HepG2 (cell line): ENCODE measurements around the gene CYSRT1. TPM values are rescaled to one million over a fixed set of nuclear protein-coding genes. Genes with fewer than 3 reads are reported as not detected.

Source experiments
- ATF3 ChIP-seq: sonication (generic); formaldehyde crosslinking; IDR thresholded peaks from 2 replicates; pipeline ENCODE4 v1.4.0; 2020; ENCODE audit warnings: missing genetic modification reagents
- E2F1 ChIP-seq: sonication (generic); formaldehyde crosslinking; IDR thresholded peaks from 2 replicates; pipeline ENCODE4 v1.5.0; 2020; ENCODE audit warnings: missing genetic modification reagents
- JUND ChIP-seq: sonication (generic); formaldehyde crosslinking; IDR thresholded peaks from 2 replicates; pipeline ENCODE4 v1.8.0; 2022; ENCODE audit warnings: mild to moderate bottlenecking, missing genetic modification reagents
- KMT2A ChIP-seq: sonication (generic); formaldehyde crosslinking; IDR thresholded peaks from 2 replicates; pipeline ENCODE4 v1.4.0; 2020; ENCODE audit warnings: missing genetic modification reagents
- LRRFIP1 ChIP-seq: sonication (generic); formaldehyde crosslinking; conservative IDR thresholded peaks from 2 replicates; pipeline ENCODE4 v1.4.0; 2020; ENCODE audit warnings: missing genetic modification reagents
- MEIS2 ChIP-seq: sonication (generic); formaldehyde crosslinking; IDR thresholded peaks from 2 replicates; pipeline ENCODE4 v1.9.0; 2021; ENCODE audit warnings: mild to moderate bottlenecking, missing genetic modification reagents
- MLX ChIP-seq: IDR thresholded peaks from 2 replicates; pipeline ENCODE4 v1.6.1; 2016
- POLR2AphosphoS2 ChIP-seq: IDR thresholded peaks from 2 replicates; pipeline ENCODE4 v1.6.1; 2011; ENCODE audit warnings: low read depth, low read length, improper control_type of control experiment
- PRDM10 ChIP-seq: sonication (generic); formaldehyde crosslinking; IDR thresholded peaks from 2 replicates; pipeline ENCODE4 v1.4.0; 2020; ENCODE audit warnings: low read depth, missing genetic modification reagents
- REXO4 ChIP-seq: sonication (generic); formaldehyde crosslinking; IDR thresholded peaks from 2 replicates; pipeline ENCODE4 v1.8.0; 2022; ENCODE audit warnings: missing genetic modification reagents, mild to moderate bottlenecking, borderline replicate concordance
- SP5 ChIP-seq: IDR thresholded peaks from 2 replicates; pipeline ENCODE4 v1.6.1; 2016; ENCODE audit warnings: low read depth, borderline replicate concordance
- UBTF ChIP-seq: sonication (generic); formaldehyde crosslinking; IDR thresholded peaks from 2 replicates; pipeline ENCODE4 v1.4.0; 2020; ENCODE audit warnings: mild to moderate bottlenecking, missing genetic modification reagents
- ZBTB7B ChIP-seq: sonication (generic); formaldehyde crosslinking; IDR thresholded peaks from 2 replicates; pipeline ENCODE4 v1.4.0; 2020; ENCODE audit warnings: missing genetic modification reagents
- ZNF329 ChIP-seq: sonication (generic); formaldehyde crosslinking; IDR thresholded peaks from 2 replicates; pipeline ENCODE4 v1.9.0; 2021; ENCODE audit warnings: low read depth, mild to moderate bottlenecking, missing genetic modification reagents
- ZNF337 ChIP-seq: sonication (generic); formaldehyde crosslinking; IDR thresholded peaks from 2 replicates; pipeline ENCODE4 v1.5.1; 2020; ENCODE audit warnings: missing genetic modification reagents, low read depth, mild to moderate bottlenecking, borderline replicate concordance
- ZNF552 ChIP-seq: sonication (generic); formaldehyde crosslinking; IDR thresholded peaks from 2 replicates; pipeline ENCODE4 v1.9.0; 2022; ENCODE audit warnings: missing genetic modification reagents, mild to moderate bottlenecking, borderline replicate concordance
- ZNF749 ChIP-seq: sonication (generic); formaldehyde crosslinking; IDR thresholded peaks from 2 replicates; pipeline ENCODE4 v1.8.0; 2022; ENCODE audit warnings: mild to moderate bottlenecking, missing genetic modification reagents, moderate library complexity, borderline replicate concordance
- ZSCAN9 ChIP-seq: IDR thresholded peaks from 2 replicates; pipeline ENCODE4 v1.6.1; 2016; ENCODE audit warnings: borderline replicate concordance
- polyA plus RNA-seq, 8 experiments: library from polyadenylated mRNA; depleted of rRNA in 3 of 8; stranded (reverse) in 7 of 8; unstranded in 1 of 8; fragments of >200 nt; fragmentation: Illumina TruSeq in 4 of 8; extraction: Trizol in 4 of 8; gene quantifications; 2 replicates each; pipeline versions ENCODE4 v1.2.1 to v1.2.3, GENCODE V29; 2011 to 2016; ENCODE audit warnings: low read depth in 4 of 8, missing spikeins in 1 of 8, mixed read lengths in 1 of 8; ENCODE audit not compliant: insufficient read depth in 1 of 8
- total RNA-seq, 5 experiments: library from RNA; depleted of rRNA; stranded (reverse); fragments of >200 nt; fragmentation: Illumina TruSeq; extraction: Trizol; gene quantifications; 2 replicates each; pipeline ENCODE4 v1.2.3, GENCODE V29; 2016; ENCODE audit warnings: low read depth in 1 of 5

Gene CYSRT1
- total and polyA plus RNA-seq, 2 of the 13 experiments (the other 11 are each of a cell fraction or from before 2014, with no cell fraction given), result 1.5 to 2.1 TPM

- TF ChIP-seq MLX (CRISPR knock-in tag) (peak; percentile 7; the same call in 1 of the 2 replicates), REXO4 (no peak), E2F1 (CRISPR knock-in tag) (no peak), MEIS2 (CRISPR knock-in tag) (no peak), KMT2A (peak; percentile 28; the same call in 1 of the 2 replicates), SP5 (CRISPR knock-in tag) (peak; percentile 41), ZSCAN9 (CRISPR knock-in tag) (0 out of 2 replicates have a peak, but pooled peaks have one; percentile 32), JUND (CRISPR knock-in tag) (peak; percentile 13; the same call in 1 of the 2 replicates), ZNF337 (CRISPR knock-in tag) (no peak), ATF3 (CRISPR knock-in tag) (no peak), ZBTB7B (CRISPR knock-in tag) (peak; percentile 26; the same call in 1 of the 2 replicates), PRDM10 (peak; percentile 91), POLR2AphosphoS2 (no peak), ZNF749 (CRISPR knock-in tag) (no peak), LRRFIP1 (CRISPR knock-in tag) (no peak), UBTF (peak; percentile 82), ZNF552 (no peak), ZNF329 (CRISPR knock-in tag) (0 out of 2 replicates have a peak, but pooled peaks have one; percentile 24)
These were observed 5.1 kb downstream of the CYSRT1 start (continued) for GRCh38 chr9:137229903-137230704.
